ENCODE measurements around the gene TRPM5.

The TRPM5 gene

GRCh38 chr11:2422461-2423156, 21.7 kb downstream of the TRPM5 start:
- no peak for FAIRE-seq
- no peak for DNase-seq (ENCODE audit: low spot score)

DNA sequence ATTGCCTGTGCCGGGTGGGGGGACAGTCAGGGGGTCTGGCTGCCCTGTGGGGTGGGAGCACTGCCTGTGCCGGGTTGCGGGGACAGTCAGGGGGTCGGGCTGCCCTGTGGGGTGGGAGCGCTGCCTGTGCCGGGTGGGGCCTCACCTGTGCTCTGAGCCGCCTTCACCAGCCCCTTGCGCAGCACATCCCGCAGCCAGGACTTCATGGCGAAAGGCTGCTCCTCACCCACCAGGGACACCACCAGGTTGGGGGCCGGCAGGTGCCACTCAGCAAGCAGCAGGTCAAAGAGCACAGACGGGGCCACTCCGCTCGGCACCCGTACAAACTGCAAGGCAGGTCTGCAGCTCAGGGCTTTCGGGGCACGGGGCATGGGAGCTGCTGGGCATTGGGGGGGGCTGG, 22.3 kb downstream of the TRPM5 start:
- DNase-seq (ENCODE audit: low spot score) (no peak), FAIRE-seq (no peak)

DNA sequence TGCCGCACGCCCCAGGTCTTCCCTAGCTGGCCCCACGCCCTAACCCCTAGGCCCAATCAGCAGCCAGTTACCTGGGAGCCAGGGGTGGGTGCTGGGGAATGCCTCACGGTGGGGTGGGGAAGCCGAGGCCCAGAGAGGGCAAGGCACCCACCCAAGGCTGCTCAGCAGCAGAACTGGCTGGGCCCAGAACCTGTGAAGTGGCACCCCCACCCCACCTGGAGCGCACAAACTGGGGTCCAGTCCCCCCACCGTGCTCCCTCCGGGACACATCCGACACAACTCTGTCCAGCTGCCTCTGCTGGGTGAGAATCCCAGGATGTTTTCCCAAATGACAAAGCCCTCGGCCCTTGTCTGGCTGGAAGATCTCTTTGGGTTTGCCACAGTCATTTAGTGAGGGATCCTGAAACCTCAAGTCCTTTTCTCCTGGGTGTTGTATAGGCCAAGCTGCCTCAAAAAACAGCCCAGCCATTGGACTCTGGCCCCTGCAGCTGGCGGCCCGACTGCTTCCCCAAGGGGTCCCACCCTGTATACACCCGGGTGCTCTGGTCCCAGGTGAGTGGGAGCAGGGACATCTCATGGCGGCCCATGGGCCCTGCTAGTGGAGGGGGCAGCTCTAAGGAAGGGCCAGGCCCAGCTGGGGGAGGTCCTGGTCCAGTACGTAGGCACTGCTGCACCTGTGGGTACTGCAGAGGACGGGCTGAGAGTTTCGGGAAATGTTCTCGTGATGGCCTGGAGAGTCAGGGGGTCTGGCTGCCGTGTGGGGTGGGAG, 22.9 kb downstream of the TRPM5 start:
- FAIRE-seq (no peak), DNase-seq (ENCODE audit: low spot score) (no peak)

DNA sequence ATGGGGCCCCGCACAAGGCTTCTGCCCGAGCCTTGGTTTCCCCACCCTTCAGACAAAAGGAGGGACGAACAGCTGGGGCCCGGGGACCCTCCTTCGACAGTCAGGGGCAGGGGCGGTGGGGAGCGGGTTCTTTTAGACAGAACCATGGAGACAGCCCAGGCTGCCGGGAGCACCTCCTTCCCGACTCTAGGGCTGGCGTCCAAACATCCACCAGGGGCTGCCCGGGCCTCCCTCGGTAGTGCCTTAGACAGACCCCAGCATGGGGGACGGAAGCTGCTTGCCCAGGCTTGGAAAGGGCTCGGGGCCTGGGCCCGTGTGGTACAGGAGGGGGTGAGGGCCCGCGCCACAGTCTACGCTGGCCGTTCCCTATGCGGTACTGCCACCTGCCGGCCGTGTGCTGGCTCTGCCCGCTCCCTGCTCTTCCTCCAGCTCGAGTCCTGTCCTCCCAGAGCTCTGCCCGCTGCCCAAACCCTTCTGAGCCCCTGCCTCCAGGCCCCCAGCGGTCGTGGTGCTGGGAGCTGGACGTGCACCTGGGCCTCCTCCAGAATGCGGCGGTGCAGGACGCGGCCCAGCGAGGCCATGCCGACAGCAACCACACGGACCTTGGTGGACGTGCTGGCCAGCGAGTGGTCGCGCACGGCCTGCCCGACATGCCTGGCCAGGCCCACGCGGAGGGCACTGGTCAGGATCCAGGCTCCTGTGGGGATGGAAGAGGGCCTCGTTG, 23.6 kb downstream of the TRPM5 start:
- no peak for FAIRE-seq
- DNase-seq (ENCODE audit: low spot score), result peak; percentile 82

DNA sequence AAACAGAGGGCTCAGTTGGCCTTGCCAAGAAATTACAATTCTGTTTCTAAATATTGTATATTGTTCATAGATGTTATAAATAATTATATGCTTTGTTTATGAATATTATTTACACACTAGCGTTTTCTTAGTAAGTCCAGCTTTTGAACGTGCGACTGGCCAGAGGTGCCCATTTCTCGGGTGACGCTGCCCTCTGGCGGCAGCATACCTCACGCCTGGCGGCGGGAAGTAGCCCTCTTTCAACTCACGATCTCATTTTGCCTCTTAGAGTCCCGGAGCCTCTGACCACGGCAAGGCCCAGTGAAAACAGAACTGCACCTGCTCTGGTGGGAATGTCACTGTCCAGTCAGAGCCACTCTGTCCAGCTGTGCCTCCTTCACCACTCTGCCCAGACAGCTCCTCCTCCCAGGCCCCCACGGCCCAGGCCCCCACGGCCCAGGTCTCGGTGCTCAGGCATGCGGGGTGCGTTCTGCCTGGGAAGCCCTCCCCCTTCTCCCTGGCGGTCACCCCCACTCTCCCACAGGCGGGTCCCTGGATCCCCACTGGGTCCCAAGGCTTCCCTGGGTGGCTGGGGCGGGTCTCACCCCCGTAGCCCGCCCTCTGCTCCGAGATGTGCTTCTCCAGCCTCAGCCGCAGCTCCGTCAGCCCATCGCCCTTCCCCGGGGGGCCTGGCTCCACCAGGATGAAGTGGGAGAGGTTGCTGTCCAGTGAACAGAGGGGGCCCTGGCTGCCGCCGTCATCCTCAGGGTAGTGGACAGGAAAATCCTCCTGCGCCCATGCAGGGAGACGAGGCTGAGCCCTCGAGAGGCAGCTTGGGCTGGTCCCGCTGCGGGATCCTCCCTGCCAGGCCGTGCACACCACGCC, 24.4 kb downstream of the TRPM5 start:
- FAIRE-seq, result no peak
- peak; percentile 71 for DNase-seq (ENCODE audit: low spot score)

DNA sequence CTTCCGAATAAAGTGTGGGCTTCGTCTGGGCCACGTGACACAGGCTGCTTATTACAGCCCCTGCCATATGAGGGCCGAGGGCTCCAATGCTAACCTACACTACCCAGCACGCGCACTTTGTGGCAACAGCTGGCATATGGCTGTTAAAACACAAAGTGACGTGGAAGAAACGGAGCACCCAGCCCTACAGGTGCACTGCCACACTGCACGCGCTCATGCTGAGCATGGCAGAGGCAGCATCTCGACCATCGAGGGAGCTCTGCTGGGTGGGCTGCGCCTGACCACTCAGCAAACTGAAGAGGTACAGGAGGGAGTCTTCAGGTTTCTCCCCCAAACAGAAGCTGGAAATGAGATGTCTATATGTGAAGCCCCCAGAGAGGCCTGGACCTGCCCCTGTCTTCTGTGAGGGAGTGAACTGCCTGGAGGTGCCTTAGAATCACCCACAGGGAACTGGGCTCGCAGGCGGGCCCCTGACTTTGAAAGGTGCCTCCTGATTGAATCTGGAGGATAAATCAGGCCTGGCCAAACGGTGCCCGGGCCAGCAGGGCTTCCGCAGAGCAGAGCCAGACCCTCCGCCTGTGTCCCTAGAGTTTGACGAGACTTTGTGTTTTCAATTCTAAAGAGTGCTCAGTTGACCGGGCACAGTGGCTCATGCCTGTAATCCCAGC, 25.5 kb downstream of the TRPM5 start:
- FAIRE-seq (no peak), DNase-seq (ENCODE audit: low spot score) (no peak)

DNA sequence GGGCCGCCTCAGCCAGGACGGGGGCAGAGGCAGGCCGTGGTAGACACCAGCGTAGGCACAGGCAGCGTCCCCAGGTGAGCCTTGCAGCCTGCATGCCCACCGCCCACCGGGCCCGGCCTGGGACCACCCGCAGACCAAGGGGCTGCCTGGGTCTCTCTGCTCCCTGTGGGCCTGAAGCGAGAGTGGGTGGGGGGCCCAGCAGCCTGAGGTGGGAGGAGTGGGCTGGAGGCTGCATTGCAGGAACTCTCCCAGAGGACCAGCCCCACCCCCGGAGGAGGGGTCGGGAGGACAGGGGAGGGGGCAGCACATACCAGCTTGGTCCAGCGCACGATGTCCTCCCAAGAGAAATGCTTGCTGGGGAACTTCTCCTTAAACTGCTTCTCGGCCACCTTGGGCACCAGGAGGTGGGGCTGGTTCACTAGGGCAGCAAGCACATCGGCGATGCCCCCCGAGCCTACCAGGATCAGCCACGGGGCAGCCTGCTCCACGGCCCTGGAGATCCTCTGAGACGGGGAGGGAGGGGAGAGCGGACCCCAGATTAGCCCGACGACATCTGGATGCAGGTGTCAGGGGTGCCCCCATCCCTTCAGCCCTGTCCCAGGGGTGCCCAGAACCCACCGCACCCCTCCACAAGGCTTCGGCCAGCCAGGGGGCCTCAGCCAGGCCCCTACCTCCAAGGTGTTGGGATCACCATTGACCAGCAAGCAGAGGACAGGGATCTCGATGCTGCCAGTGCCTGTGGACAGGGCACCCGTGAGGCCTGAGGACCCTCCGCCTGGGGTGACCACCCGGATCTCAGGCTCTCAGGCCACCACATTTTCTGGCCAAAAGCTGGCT, 26.2 kb downstream of the TRPM5 start:
- DNase-seq (ENCODE audit: low spot score) (no peak), FAIRE-seq (no peak)

DNA sequence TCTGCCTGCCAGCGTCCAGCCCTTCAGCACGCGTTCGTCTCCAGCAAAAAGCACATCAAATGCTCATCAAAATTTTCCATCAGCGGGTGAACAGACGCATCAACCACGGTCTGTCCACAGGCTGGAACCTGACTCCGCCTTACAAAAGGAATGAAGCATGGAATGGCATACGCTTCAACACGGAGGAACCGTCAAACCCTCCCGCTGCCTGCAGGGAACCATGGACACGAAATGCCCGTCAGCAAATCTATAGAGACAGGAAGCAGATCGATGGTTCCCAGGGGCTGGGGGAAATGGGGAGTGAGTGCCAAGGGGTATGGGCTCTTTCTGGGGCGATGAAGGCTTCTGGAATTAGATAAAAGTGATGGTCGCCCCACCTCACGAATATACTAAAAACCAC, 27.5 kb downstream of the TRPM5 start:
- DNase-seq (ENCODE audit: low spot score) (no peak), FAIRE-seq (no peak)

DNA sequence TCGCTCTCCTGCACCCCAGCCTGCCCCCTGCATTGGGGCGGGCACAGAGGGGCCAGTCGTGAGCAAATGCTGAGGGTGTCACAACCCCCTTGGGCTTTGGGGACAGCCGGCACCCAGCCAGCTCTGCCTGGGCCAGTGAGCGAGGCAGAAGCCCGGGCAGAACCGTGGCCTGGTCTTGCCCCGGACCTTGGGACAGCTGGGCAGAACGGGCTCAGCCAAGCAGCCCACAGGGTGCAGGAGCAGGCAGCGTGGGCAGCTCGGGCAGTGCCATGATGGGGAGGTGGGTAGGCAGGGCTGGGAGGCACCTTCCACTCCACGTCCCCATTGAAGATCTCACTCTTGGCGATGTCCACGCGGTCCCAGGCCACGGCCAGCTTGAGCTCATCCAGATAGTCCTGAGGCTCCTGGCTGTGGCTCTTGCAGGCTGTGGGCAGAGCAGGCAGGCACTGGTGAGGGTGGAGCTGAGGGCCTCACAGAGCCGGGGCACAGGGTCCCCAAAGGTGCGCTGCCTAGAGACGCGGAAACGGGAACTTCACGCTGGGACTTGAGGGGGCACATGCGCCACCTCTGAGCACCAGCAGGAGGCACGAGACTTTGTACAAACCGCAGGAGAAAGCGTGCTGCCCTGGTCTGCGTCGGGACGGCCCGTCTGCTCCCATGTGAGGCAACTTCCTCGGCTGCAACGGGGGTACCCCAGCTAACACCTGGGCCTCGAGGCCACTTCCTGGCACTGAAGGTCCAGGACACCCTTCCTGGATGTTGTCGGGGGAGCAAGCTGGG, 28.5 kb downstream of the TRPM5 start:
- FAIRE-seq, result no peak
- no peak for DNase-seq (ENCODE audit: low spot score)

DNA sequence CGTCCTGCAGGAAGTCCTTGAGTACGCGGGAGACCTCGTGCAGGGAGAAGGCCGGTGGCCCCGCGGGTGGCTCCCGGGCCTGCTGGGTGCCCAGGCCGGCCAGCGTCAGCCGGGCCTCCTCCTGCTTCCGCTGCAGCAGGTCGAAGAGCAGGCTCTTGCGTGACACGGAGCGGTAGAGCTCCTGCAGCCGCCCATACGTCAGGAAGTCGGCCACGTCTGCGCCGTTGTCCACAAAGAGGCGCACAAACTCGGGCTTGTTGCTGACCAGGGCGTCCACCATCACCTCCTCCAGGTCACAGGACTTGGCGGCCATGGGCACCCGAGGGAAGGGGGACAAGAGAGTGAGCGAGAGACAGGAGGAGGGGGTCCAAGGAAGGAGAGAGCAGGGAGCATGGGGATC, 29.1 kb downstream of the TRPM5 start:
- DNase-seq (ENCODE audit: low spot score), result no peak

DNA sequence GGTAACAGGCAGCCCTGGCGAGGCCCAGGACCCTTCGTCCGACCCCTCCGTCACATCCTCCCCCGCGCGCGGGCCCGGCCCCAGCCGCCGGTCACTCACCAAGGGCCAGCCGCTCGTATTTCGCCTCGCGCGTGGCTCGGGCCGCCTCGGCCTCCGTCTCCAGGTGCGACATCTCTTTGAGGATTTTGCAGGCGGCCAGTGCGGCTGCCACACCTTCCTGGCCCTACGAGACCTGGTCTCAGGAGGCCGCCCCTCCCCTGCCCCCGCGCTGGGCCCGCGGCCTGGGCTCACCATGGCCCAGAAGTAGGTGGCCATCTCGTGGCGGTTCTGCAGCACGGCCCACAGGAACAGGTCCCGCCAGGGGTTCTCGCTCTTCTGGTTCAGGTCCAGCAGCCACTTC, 29.7 kb downstream of the TRPM5 start:
- FAIRE-seq, result no peak
- no peak for DNase-seq (ENCODE audit: low spot score)

More for the DNA sequence above, 29.1 kb downstream of the TRPM5 start:
- no peak for FAIRE-seq

DNA sequence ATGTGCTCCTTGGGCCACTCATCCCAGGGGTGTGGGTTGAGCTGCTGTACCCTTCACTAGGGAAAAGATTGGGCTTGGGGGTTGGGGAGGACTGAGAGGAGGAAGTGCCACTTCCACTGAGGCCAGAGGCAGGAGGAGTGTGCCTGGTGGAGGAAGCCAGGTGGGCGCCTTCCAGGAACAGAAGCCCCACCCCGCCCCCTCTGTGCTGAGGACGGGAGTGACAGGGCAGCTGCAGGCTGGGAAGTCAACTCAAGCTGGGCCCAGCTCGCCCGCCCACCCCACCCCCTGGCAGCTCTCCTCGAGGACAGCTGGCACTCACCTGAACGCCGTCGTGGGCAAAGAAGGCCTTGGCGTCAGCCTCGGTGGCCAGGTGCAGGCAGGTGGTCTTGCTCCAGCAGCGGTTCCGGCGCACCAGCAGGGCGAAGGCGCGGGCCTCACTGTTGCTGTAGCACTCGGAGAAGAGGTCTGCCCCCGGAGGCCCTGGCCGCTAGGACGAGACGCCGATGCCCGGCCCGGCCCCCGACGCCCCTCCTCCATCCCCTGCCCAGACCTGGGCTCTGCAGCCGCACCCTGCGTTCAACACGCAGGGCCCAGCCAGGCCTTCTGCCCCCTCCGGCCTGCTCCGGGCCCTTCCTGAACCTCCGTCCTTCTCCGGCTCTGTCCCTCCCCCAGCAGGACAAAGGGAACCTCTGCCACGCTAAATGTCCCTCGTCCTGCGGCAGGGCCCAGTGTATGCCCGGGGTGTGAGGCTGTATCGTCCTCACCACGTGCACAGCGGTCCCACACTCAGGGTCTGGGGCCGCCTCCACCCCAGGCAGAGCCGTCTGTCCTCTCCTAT, 30.4 kb downstream of the TRPM5 start:
- no peak for FAIRE-seq

GRCh38 chr11:2412323-2412722, 32.0 kb downstream of the TRPM5 start:
- no peak for DNase-seq (ENCODE audit: low spot score)
- no peak for FAIRE-seq

More for the DNA sequence above, 30.4 kb downstream of the TRPM5 start:
- no peak for DNase-seq (ENCODE audit: low spot score)

DNA sequence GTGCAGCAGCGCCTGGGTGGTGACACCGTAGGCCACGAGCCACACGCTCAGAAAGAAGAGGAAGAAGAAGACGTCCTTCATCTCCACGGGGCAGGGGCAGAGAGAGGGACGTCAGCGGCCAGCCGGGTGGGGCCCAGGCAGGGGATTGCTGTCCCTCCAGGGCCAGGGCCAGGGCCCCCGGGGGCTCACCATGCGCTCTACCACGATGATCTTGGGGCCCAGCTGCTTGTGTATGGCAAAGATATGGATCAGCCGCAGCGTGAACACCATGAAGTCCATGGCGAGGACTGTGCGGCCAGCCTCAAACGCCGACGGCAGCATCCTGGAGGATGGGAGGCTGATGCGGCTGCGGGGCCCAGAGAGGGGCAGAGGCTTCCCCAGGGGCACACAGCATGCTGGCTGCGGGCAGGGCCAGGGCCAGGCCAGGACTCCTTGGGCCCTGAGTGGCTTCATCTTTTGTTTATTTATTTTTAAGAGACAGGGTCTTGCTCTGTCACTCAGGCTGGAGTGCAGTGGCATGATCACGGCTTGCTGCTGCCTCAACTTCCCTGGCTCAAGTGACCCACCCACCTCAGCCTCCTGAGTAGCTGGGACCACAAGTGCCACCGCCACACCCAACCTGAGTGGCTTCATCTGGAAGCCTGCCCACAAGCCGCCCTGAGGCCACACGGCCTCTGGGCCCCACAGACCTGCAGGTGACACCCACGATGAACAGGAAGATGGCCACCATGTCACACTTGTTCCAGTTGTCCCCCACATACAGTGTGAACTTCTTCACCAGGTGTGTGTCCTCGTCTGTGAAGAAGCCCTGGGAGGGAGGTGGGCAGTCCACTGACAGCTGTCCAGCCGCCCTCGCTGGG, 32.6 kb downstream of the TRPM5 start:
- FAIRE-seq, result no peak
- DNase-seq (ENCODE audit: low spot score), result no peak

DNA sequence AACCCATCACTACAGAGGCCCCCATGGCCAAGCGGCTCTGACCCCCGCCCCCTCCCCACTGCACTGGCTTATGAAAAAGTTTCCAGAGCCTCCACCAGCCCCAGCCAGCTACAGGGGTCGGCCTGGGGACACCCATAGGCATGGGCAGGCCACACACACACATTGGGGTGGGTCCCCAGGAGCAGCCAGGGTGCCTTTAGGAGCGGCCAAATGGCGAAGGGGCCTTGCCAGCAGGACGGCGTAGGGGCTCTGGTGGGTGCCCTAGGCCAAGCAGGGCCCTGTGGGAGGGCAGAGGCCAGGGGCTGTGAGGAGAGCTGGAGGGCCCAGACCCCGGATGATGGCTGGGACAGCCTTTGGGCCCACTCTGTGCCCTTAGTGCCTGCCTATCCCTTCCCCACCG, 33.7 kb downstream of the TRPM5 start:
- FAIRE-seq (no peak), DNase-seq (ENCODE audit: low spot score) (no peak)

DNA sequence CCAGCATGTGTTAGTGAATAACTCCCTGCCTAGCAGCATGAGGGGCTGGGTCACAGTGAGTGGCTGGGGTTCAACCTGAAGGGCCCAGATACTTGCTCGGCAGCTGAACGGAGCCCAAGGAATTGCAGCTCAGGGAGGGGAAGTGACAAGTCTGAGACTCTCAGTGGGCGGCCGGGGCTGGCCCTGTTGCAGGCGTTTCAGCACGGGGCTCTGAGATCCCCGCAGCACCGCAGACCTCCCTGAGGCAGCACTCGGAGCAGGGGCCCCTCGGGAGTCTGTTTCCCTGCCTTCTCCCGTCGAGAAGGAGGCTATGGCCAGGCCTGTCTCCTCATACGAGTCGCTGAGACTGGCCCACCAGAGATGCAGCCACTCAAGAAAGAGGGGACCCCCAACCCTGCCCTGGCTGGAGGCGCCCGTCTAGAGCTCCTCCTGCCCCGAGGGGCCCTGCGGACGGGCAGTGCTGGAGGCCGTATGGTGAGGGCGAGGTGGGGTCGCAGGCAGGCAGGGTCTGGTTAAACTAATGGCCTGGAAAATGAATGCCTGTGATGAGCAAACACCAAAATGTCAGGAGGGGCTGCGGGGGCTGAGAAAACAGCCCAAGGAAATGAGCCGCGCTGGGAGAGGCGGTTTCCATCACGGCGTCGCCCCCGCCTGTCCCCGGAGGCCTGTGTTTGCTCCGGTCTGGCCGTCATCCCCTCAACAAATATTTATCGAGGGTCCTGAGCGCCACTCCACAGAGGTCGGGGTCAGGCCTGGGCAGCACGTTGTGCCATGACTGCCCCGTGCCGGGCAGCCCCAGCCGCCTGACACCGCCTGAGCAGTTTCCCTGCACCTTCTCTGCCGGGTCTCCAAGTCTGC, 34.5 kb downstream of the TRPM5 start:
- DNase-seq (ENCODE audit: low spot score), result no peak
- no peak for FAIRE-seq

Measured in urothelium cell line (cell line).